ENCODE data around the gene TIAM1.
"Not testable (repeated sequence)": the region's sequence is repeated elsewhere in the genome, so short reads cannot be mapped to it uniquely, and the experiment has no call there.

TIAM1 gene

GRCh38 chr21:31253684-31254083 is 90.4 kb downstream of the TIAM1 start:
- no peak for DNase-seq (ENCODE audit: low read depth, low spot score)

GRCh38 chr21:31252611-31253010 is 91.5 kb downstream of the TIAM1 start:
- peak; percentile 41 for DNase-seq (ENCODE audit: low read depth, low spot score)

DNA sequence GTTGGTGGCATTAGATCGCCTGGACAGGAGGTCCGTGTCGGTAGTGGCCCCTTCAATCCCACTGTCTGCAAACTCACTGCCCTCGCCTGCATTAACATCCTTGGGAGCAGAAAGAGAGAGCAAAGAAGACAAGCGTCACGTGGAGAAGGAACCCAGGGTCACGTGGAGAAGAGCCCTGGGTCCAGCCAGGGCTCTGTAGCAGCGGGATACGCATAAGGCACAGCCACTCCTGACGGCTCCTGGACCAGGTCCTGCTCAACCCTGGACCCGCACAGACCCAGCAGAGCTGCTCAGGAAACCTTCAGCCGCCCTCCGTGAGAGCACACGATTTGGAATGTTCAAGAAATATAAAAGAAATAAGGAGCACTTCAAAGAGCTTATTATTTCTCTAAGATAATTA is 92.0 kb downstream of the TIAM1 start:
- DNase-seq (ENCODE audit: low read depth, low spot score): no peak

DNA sequence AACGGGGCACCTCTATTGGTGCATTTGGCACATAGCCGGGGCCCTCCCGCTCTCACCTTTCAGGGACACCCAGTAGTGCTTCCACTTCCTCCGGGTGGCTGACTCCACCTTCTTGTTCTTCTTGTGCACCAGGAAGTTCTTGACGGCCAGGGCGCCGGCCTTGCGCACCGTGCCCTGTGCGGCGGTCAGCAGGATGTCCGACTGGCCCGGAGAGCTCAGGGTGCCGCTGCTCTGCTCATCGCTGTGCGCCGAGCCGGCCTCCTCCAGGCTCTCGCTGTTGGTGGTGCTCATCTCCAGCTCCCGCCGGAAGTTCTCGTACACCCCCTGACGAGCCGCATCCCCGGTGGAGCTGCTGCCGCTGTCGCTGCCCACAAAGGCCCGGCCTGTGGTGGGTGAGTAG is 92.4 kb downstream of the TIAM1 start:
- DNase-seq (ENCODE audit: low read depth, low spot score): no peak

DNA sequence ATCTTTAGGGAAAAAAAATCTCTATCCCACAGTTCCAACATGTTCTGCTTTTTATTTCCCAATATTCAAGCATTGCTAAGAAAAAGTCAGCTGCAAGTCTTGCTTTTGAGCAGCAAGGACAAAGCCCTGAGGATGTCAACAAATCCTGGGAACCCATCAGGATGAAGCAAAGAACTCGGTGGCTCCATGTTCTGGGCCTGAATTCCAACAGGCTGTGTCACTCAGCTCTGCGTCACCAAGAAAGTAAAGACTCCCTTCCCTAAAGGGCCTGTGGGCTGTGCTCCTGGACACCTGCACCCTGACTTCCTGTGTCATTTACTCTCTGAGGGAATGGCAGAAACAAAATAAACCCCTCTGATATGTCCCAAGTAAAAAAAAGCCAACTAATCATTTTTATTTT is 95.5 kb downstream of the TIAM1 start:
- no peak for DNase-seq (ENCODE audit: low read depth, low spot score)

- DNase-seq (ENCODE audit: low read depth, low spot score): no peak
These were observed 100.5 kb downstream of the TIAM1 start for GRCh38 chr21:31243611-31244010.

- DNase-seq (ENCODE audit: low read depth, low spot score): no peak
These were observed 107.5 kb downstream of the TIAM1 start for GRCh38 chr21:31236528-31236927.

GRCh38 chr21:31235671-31236450 is 108.2 kb downstream of the TIAM1 start:
- no peak for DNase-seq (ENCODE audit: low read depth, low spot score)

DNA sequence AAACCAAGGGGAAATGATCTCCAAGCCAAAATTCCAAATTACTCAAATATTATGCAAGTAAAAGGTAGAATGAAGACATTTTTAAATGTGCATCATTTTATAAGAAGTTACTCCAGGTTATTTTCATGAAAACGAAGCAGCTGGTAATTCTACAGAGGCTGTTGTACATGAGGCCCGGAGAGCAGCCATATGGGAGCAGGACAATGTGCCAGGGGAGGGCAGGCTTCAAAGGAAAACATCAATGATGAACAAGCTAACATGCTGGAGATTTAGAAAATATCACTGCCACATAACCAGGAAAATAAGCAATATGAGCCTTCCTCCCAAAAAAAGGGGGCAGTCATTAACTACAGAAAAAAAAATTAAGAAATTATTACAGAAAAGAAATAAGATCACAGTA is 109.1 kb downstream of the TIAM1 start:
- DNase-seq (ENCODE audit: low read depth, low spot score): no peak

DNA sequence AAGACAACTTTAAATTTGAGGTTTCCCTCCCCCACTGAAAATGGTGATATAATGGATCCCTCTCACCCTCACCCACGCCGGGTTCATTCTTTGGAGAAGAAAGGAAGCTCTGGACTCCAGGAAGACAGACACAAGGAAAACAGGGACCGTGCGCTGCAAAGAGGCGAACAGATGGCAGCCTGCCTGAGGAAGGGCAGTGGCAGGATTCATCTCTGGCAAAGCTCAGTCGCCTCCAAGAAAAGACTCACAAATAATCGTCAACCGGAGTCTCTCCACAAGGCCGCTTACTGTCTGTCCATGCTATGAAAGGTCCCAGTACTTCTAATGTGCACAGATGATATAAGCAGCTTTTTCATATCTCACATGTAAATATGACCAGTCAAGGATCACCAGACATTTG is 110.3 kb downstream of the TIAM1 start:
- no peak for DNase-seq (ENCODE audit: low read depth, low spot score)

- no peak for DNase-seq (ENCODE audit: low read depth, low spot score)
These were observed 111.7 kb downstream of the TIAM1 start for GRCh38 chr21:31232344-31232743.

- no peak for DNase-seq (ENCODE audit: low read depth, low spot score)
These were observed 113.1 kb downstream of the TIAM1 start for GRCh38 chr21:31230937-31231336.

GRCh38 chr21:31228723-31229122 is 115.3 kb downstream of the TIAM1 start:
- not testable (repeated sequence) for DNase-seq (ENCODE audit: low read depth, low spot score)

DNA sequence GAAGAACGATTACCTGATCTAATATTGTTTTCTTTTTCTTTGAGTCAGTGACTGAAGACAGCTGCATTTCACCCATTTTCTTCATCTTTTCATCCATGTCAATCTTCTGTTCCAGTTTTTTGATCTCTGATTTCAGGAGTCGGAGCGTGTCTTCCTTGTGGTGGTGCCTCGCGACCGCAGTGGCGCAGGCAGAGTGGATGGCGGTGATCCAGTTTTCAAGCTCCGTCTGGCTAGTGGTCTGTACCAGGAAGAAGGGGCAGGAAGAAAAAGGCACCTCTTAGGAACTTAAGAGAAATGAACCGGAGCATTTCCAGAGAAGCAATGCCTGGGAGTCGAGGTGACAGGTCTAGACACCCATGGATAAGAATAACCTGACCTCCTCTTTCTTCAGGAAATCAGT is 118.3 kb downstream of the TIAM1 start:
- no peak for DNase-seq (ENCODE audit: low read depth, low spot score)

DNA sequence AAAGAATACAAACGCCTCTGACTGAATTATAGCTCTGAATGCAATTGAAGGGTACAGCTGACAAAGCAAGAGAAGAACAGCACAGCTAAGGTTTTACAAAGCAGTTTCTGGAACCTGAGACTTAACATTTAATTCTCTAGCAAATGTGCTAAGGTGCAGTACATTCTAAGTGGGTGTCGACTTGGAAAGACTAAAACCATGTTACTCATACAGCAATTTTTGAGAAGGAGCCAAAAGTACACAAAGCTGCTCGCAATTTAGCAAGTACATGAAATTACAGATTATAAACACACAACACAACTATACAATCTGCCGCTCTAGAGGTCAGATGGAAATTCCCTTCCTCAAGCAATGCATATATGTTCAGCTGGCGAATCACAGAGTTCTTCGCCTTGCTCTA is 121.9 kb downstream of the TIAM1 start:
- DNase-seq (ENCODE audit: low read depth, low spot score): no peak

DNA sequence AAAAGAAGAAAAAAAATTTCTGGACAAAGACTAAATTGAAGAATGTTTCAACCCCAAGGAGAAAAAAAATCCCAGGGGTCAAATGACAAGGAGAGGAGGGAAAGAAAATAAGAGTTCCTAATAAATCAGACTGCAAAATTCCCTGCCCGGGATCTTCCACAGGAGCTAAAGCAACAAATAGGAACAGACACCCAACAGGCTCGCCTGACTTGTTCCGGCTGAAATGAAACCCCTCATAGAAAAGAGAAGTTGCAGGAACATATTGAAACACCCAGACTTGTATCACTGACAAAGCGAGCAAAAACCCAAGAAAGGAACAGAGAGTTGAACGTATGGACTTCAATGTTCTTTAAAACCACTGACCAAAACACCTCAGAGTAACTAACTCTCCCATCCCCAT is 123.0 kb downstream of the TIAM1 start:
- DNase-seq (ENCODE audit: low read depth, low spot score): no peak

- DNase-seq (ENCODE audit: low read depth, low spot score): no peak
These were observed 123.5 kb downstream of the TIAM1 start for GRCh38 chr21:31220575-31220974.

DNA sequence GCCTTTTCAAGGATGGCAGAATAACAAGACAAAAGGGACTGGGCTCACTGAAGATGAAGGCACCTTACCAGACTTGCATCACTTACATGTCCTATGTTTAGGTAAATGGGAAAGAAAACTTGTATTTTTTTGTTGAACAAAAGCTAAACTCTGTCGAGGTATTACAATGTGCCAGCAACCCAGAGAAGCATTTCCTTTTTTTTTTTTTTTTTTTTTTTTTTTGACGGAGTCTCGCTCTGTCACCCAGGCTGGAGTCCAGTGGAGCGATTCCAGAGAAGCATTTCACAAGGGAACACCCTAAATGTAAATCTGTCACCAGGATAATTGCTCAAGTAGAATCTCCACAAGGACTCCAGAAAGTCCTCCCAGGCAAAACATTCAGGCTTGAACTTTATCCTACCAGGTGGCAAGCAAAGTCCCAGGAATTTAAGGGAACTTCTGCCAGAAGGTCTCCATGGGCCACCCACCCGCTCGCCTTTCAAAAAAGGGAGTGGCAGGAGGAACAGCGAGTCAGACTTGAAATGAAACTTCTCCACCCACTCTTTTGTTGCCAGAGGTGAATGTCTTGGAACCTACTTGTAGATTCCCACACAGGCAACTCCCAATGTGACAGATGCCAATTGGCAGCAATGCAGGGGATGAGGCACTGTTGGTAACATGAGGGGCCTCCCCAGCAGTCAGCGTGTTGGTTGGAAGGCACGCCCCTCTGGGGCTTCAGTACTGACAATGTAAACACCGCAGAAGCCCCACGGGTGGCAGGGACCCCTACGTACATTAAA is 125.0 kb downstream of the TIAM1 start:
- peak; percentile 44 for DNase-seq (ENCODE audit: low read depth, low spot score)

DNA sequence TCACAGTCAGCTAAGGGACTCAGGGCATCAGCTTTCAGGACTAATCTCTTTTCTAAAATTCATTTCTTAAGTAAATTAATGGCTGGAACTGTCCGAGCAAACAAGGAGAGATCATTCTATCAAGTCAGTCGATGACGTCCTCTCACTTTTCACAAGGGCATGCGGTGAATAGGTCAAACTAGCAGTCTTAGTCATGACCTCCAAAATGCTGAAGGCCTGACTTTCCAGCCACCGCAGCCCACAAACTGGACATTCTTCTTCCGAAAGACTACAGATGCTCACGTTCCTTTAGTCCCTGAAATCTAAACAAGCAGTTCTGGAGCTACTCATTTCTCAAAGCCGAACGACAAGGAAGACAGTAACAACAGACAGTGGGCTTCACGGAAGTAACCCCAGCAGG is 127.9 kb downstream of the TIAM1 start:
- no peak for DNase-seq (ENCODE audit: low read depth, low spot score)

DNA sequence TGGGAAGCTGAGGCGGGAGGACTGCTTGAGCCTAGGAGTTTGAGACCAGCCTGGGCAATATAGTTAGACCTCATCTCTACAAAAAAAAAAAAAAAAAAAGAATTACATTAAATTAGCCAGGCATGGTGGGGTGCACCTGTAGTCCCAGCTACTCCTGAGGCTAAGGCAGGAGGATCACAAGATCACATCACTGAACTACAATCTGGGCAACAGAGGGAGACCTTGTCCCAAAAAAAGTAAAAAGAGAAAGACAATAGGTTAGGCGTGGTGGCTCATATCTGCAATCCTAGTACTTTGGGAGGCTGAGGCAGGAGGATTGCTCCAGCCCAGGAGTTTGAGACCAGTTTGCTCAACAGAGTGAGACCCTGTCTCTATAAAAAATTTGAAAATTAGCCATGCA is 130.3 kb downstream of the TIAM1 start:
- no peak for DNase-seq (ENCODE audit: low read depth, low spot score)

GRCh38 chr21:31211836-31212235 is 132.2 kb downstream of the TIAM1 start:
- no peak for DNase-seq (ENCODE audit: low read depth, low spot score)

- no peak for DNase-seq (ENCODE audit: low read depth, low spot score)
These were observed 138.6 kb downstream of the TIAM1 start for GRCh38 chr21:31205412-31205811.

DNA sequence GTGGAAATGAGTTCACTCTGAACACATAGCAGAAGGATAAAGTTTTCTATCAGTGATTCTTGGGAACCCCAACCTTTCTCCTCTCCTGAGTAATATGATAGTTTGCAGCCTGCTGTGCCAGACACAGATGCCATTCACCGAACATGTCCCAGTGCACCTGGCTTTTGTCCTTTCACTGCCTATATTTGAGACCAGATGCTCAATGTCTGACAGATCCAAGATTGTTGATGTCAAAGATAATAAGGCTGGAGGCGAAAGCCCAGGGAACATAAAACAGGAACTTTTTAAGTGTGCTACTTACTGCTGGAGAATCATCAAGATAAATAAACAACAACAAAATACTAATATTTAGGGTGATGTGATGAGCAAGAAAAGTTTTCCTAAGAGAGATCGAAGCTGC is 139.3 kb downstream of the TIAM1 start:
- DNase-seq (ENCODE audit: low read depth, low spot score): no peak

Measured in ELF-1 (cell line).